ENCODE data around the gene KLF7.

DNA sequence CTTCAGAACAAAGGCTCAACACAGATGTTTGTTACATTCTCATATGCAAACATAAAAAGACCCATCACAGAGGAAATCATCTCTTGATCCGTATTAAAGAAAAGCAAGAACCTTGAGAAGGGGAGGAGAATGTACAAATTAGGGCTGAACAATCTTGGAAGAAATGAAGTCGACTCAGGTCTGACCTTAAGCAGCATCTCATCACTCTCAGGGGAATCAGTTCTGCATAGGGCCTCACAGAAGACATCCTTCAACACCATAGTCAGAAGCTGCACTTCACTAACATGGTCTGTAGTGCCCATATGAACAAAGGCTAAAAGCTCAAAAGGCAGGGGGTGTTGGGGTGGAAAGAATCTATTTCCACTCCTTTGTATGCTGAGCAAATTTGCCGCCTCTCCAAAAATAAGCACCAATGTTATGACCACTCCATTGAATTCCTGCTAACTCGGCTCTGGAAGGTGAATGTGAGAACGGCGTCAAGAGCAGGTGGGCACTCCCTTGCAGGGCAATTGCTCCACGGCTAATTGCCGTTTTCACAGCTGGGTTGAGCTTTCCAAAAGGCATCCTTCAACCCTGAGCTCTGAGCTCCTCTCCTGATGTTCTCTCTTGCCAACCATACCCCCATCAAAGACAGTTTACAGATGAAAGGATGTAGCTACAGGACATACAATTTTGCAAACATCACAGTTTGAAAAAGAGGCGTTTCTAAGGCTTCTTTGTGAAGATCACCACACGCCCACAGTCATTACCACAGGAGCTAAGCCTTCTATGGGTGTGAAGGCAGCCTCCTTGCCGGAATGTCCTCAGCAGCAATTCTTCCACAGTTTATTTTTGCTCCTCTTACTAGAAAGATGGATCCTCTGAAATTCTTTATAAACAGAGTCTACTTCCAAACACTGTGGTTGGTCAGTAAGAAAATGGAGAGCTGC lies 10.0 kb downstream of the KLF7 start:
- TF ChIP-seq CTCF (conservative IDR thresholded peaks at IDR 0.05 in 1 of 2, IDR thresholded peaks at IDR 0.05 in 1 of 2; ENCODE audit: low read depth in 1 of 2, low read length in 2 of 2) (no peak), EZH2 (IDR thresholded peaks at IDR 0.05; ENCODE audit: low read length, missing control alignments) (no peak)

Data from fibroblast of lung (primary cell).